GM18499 (cell line): ENCODE data around the gene SLTM.
"Not testable (repeated sequence)": the region's sequence is repeated elsewhere in the genome, so short reads cannot be mapped to it uniquely, and the experiment has no call there.

Experiments used
- ATAC-seq: cut with Tn5 transposase; IDR thresholded peaks from one replicate; pipeline ENCODE4 v1.9.1; 2021; ENCODE audit warnings: moderate number of reproducible peaks; ENCODE audit not compliant: insufficient read depth, unreplicated experiment

SLTM gene

DNA sequence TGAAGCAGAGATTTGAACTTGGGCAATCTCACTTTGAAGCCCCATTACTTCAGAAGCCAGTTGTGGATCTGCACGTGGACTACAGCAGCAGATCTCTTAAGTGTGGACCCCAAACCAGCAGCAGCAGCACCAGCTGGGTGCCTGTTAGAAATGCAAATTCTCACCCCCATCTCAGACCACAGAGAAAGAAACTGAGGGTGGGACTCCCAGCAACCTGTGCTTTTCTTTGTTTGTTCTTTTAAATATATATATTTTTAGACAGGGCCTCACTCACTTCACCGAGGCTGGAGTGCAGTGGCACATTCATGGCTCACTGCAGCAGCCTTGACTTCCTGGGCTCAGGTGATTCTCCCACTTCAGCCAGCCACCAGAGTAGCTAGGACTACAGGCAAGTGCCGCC, 53.2 kb downstream of the SLTM start:
- ATAC-seq, result no peak

DNA sequence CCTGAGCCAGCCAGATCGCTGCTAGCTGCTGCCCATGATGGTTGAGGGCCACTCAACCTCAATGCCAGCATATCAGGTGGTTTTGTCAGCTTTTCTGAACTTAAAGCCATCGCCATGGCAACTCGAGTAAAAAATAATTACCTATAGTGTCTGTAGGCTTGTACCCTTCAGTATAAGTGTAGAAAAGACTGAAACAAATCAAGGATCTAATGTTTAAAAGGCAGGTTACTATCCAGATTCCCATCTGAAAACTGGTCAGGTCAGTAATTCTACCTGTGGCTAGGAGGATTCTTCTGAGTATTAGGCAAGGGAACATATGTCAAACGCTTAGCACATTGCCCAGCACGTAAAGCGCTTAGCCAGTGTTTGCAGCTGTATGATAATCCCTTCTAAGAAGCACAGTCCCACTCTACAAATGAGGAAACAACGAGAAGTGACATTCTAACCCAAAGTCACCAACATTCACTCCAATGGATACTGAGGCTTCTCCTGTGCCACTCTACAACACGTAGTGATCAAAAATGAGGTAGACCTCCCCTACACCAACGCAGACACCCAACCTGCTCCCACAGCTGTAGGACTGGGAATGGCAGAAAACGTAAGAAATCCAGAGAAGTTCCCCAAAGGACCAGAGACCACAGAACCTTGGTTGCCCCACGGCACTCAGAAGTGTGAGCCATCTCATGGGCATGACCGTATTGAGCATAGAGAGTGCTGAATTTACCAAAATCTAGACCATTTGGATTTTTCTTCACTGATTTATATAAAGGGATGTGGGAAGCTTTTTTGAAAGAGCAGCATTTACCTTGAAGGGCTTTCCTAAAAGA, 55.3 kb downstream of the SLTM start:
- ATAC-seq, result no peak

DNA sequence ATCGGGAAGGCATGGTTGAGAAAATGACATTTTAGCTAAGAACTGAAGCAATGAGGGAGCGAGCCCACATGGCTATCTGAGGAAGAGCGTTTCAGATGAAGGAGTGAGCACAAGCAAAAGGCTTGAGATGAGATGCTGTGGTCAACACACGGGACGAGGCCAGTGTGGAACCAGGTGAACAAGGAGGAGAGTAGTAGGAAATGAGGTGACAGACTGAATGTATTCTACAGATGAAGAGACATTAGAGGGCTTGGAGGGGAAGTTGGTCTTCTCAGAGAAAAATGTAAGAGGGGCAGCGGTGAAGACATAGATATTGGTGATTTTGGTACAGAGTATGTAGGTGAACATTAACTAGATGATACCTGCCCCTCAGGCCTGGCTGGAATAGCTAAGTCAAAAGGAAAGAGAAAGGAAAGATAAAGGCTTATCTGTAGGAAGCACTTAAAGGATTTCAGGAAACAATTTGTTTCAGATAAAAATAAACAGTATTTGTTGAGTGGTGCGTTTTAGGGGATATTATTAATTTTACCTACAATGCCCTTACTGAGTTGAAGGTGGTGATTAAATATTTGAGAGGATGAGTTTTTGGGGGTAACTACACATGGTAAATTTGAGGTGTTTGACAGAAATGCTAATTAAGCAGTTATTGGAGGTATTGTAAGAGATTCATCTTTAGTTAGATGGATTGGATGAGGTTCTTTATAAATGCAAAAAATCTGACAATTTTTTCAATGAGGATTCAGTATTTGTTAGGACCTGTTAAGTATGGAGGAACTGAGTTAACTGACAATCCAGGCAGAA, 57.0 kb downstream of the SLTM start:
- ATAC-seq, result no peak

DNA sequence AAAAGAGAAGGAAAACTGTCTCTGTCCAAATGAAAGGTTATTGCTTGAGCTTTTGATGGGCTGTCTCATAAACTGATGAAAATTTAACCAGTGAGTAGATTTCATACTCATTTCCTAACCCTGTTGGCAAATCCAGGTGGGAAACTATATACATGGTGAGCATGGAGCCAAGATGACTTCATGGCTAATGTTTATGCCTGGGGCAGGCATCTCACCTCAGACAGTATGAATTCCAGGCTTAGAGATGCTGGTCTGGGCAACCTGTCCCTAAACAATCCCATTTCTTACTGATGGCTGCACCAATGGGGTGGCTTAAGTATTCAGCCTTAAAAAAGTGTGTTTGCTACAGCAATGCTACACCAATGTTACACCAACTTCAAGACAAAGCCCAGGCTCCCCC, 58.1 kb downstream of the SLTM start:
- no peak for ATAC-seq

DNA sequence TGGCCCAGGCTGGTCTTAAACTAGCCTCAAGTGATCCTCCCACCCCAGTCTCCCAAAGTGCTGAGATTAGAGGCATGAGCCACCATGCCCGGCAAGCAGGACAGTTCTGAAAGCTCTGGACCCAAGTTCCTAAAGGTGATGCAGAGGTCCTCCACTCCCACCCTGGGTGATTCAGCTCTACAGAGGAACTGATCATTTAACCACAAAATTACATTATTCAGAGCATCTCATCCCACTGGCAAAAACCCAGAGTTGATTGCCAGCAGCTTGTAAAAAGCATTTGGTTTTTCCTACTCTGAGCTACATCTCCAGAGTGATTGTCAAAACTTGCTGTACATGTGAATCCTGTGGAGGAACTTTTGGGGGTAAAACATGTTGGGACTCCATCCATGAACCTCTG, 60.2 kb downstream of the SLTM start:
- no peak for ATAC-seq

DNA sequence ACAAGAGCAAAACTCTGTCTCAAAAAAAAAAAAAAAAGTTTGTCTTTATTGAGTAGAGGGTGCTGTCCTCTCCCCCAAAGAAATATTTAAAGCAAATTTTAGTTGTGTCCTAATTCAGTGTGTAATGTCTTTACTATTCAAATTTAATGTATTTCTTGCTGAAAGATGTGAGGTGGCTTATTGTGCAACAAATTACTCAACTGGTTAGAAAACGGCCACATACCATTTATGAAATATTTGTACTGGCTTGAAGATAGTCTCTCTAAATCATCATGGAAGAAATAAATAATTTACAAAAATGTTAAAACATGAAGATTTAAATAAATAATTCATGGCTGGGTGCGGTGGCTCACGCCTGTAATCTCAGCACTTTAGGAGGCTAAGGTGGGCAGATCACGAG, 63.0 kb downstream of the SLTM start:
- no peak for ATAC-seq

DNA sequence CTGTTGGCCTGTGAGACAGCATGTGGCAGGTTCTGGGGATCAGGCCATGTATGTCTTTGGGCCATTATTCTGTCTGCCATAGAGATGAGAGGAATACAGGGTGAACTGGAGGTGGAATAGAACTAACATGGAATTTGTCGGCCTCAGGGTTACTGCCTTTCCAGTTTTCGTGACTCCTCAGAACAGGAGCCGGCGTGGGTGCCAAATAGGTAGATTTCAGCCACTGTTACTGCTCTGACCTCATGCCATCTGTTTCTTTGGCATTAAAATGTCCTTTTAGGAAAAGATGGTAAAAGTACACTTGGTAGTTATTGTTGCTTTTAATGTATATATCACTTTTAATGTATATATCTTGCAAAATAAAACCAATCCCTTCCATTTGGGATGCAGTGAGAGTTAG, 65.6 kb downstream of the SLTM start:
- no peak for ATAC-seq

DNA sequence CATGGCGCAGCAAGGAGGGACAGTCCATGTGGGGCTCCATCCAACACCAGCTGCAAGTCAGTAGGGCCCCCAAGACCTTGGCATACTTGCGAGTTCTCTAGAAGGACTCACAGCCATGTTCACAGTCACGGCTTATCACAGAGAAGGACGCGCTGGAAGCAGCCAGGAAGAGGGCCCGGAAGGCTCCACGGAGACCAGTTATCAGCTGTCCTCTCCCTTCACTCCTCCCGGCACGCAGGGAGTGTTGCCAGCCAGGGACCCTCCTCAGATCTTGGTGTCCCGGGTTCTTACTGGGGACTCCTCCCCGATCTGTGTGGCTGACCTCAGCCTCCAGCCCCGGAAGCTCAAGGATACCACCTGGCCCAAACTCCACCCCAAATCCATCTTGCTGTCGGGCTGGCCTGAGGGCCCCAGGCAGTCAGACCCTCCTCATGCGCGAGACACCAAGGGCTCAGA, 68.0 kb downstream of the SLTM start:
- no peak for ATAC-seq

DNA sequence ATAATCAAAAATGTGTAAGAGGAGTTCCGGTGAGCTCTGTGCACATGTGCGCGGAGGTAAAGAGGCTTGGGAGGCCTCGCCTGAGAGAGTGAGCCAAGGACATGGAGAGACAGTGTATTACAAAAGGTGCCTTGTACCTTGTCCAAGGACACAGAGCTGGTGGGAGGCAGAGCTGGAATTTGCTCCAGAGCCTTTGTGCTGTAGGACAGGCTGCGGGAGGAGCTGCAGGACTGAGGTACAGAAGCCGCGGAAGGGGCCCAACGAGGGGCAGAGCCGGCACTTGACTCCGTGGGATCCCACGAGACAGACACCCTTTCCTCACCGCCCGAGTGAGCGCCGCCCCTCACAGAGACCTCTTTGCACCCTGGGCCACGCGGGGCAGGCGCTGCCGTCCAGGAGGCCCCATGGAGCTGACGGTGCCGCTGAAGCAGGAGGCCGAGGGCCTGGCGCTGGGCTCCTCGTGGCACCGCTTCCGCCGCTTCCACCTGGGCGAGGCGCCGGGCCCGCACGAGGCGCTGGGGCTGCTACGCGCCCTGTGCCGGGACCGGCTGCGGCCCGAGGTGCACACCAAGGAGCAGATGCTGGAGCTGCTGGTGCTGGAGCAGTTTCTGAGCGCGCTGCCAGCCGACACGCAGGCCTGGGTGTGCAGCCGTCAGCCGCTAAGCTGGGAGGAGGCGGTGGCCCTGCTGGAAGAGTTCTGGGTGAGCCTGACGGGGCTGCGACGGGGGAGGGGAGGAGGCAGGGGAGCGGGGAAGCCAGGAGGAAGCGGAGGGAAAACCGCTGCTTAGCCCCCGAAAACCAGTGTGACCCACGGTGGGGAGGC, 68.7 kb downstream of the SLTM start:
- ATAC-seq, result no peak

DNA sequence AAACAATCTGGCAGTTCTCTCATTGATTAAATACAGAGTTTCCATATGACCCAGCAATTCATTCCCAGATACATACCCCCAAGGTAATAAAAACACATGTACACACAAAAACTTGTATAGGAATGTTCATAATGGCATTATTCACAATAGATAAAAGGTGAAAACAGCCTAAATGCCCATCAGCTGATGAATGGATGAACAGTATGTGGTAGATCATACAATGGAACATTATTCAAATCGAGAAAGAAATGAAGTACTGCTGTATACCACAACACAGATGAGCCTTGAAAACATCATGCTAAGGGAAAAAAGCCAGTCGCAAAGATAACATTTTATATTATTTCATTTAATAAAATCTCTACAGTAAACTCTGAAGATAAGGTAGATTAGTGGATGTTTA, 71.2 kb downstream of the SLTM start:
- ATAC-seq, result no peak

DNA sequence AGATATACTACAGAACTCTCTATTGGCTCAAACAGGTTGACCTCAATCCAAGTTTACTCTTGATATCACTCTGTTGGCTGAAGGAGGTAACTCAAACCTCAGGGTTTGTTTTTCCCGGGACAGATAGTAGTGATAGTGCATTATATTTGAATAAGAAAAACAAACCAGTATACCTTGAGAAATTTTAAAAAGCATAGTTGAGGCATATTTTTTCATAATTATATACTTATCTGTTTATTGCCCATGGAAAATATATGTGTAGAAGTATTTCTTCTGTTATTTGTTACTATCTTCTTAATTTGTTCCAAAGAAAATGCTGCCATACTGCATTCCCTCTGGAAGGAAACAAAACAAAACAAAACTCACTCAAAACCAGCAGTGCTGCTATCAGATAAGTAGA, 76.9 kb downstream of the SLTM start:
- ATAC-seq, result not testable (repeated sequence)

DNA sequence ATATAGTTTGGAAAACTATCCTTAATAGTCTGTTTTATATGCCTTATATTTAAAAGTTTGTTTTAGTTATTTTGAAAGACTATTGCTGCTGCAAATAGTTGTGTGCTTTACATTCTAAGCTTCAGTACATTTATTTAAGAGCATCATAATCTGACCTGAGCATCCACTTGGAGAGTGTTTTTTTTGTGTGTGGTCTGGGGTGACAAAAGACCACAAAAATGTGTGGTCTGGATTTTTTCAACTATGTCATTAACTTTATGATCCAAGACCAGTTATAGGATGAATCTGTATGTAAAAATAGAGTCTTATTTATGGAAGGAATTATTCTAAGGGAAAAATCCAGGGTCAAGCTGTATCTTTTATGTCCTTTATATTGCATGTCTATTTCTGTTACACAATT, 77.4 kb downstream of the SLTM start:
- ATAC-seq, result no peak

DNA sequence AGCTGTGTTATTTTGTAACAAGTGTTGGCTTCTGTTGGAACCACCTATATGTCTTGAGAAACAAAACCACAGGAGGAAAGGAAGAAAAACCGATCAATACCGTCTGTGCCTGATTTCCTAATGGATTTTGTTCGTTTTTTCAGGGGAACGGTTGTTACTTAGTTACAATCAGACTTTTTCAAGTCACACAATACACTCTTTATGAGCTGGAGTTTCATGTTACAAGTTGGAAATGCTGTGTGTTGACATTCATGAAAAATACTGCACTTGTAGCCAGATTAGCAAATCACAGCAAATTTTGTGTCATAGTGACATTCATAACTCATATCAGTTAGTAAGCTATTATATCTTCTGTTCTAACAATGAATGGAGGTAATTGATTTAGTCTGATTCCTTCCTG, 78.9 kb downstream of the SLTM start:
- no peak for ATAC-seq

DNA sequence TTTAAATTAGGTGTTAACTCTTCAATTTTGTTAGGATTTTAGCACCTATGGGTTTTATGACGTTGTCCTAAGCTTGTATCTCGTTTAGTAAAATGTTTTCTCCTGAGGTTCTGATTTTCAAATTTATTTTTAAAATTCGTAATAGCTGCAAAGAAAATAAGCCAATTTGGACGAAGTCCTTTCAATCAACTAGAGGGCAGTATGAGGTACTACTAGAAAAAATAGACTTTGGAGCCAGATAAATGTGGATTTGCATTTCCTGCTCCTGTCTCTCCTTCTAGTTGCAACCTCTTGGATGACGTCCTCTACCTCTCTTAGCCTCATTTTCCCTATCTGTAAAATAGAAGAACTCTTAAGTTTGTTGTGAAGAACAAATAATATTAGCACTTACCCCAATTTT, 81.1 kb downstream of the SLTM start:
- ATAC-seq, result no peak

DNA sequence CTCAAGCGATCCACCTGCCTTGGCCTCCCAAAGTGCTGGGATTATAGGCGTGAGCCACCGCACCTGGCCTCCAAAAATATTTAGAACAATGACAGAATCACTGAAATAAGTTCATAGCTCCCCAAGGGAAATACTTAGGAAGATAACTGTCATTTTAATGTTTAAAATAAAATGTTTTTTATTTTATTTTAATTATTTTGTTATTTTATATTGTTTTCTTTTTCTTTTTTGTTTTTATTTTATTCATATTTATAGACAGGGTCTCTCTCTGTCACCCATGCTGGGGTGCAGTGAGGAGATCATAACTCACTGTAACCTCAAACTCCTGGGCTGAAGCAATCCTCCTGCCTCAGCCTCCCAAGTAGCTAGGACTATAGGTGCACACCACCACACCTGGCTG, 82.3 kb downstream of the SLTM start:
- not testable (repeated sequence) for ATAC-seq

DNA sequence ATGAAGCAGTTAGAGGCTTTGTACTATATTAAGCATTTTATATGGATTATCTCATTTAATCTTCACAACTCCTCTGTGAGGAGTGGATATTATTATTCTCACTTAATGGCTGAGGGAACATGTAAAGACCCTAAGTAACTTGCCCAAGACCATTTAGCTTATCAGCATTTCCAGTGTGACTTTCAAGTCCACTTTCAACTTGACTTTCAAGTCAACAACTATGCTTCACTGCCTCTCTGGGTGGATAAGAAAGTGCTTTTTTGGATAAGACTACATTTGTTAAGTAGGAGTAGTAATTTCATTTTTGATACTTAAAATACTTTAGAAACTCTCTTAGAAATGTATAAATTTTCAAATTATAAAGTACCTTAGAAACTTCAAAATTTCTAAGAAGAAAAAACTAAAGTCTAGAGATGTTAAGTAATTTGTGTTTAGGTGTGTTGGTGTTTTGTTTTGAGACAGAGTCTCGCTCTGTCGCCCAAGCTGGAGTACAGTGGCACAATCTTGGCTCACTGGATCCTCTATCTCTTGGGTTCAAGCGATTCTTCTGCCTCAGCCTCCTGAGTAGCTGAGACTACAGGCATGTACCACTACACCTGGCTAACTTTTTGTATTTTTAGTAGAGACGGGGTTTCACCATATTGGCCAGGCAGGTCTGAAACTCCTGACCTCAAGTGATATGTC, 90.6 kb downstream of the SLTM start:
- no peak for ATAC-seq

DNA sequence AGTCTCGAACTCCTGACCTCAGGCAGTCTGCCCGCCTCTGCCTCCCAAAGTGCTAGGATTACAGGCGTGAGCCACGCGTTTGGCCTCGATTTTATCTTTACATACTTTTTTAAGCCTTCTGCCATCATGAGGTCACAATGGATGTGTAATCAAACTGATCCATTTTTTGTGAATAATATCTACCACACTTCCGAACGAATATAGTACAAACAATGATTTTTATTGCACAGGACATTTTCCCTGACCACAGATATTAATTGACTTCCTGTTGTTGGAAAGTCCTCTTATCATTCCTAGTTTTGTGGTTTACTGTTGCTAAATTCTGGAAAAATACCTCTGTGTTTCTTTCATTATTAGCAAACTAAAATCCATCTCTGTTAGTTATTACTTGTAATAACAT, 93.4 kb downstream of the SLTM start:
- ATAC-seq, result no peak

DNA sequence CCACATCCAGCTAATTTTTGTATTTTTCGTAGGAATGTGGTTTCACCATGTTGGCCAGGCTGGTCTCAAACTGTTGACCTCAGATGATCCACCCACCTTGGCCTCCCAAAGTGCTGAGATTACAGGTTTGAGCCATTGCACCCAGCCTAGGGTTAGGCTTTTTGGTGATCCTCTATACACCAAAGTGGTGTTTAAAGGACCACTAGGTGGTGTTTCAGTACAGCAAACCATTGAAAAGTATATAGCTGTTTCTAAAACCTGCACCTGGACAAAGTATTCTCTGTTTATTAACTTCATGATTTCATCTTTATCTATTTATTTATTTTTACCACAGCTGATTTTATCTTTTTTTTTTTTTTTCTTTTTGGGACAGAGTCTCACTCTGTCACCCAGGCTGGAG, 94.0 kb downstream of the SLTM start:
- ATAC-seq, result no peak

DNA sequence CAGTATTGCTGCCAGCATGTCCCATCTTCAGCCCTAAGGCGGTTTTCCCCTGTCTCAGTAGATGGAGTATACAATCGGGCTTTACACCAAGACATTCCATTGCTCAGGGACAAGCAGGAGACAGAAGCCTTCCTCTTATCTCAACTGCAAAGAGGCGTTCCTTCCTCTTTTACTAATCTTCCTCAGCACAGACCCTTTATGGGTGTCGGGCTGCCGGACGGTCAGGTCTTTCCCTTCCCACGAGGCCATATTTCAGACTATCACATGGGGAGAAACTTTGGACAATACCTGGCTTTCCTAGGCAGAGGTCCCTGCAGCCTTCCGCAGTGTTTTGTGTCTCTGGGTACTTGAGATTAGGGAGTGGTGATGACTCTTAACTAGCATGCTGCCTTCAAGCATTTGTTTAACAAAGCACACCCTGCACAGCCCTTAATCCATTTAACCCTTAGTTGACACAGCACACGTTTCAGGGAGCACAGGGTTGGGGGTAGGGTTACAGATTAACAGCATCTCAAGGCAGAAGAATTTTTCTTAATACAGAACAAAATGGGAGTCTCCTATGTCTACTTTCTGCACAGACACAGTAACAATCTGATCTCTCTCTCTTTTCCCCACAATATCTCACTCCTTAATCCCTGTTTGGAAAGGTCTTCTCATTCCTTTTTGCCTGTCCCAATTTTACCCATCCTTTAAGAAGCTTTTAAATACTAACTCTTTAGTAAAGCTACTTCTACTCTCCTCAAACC, 99.6 kb downstream of the SLTM start:
- not testable (repeated sequence) for ATAC-seq

DNA sequence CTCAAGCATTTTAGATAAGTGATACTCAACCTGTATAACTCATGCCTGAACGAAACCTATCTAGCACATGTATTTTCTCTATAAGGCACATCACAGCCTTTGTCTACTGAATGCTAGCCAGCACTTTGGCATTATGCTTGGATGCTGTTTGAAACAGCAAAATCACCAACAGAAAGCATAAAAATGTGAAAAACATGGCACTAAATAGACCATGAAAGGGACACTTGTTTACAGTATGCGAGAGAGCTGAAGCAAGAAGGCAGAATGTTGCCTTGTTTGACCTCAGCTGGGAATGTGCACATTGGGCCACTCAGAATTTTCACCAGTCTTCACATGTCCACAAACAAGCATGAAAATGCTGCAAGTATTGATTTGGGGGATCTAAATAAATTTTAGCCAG, 102.9 kb downstream of the SLTM start:
- ATAC-seq, result no peak
